GM11168 (cell line): ENCODE results near the gene RPS6KA2.

Experiments
- in situ Hi-C: fragments of 300-500 bp; cut with MboI; formaldehyde crosslinking; loops from one replicate; pipeline ENCODE4 v1.12.0; 2022; ENCODE audit warnings: low sequenced_read_pairs; ENCODE audit not compliant: unreplicated experiment

RPS6KA2 gene

GRCh38 chr6:166462461-166463135, 164.5 kb downstream of the RPS6KA2 start:
- in situ Hi-C loops = no loop called here

DNA sequence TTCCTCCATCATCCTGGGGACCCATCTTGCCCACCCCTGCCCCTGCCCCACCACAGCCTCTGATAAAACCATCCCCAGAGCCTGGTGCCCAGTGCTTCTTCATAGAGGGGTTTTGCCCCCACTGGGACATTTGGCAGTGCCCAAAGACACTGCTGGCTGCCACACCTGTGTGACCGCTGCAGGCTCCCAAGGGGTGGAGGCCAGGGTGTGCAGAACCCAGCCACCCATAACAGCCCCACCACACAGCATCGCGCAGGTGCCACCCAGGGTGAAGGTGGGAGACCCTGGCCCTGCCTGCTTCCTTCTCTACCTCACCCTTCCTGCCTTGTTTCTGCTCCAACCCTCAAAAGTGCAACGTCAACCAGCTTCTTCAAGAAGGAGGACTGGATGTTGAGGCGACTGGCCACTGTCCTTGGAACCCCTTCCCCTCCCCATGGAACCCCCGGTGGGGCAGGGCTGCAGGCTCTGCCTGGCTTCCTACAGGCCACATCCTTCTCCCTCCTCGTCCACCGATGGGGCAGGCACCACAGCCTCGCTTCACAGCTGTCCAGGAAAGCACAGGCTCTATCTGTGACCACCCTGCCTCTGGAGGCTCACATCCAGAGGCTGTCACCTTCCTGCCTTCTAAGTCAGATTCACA, 165.1 kb downstream of the RPS6KA2 start:
- in situ Hi-C loops = no loop called here

- in situ Hi-C loops = no loop called here
Observed at GRCh38 chr6:166460473-166461437, 166.3 kb downstream of the RPS6KA2 start.

DNA sequence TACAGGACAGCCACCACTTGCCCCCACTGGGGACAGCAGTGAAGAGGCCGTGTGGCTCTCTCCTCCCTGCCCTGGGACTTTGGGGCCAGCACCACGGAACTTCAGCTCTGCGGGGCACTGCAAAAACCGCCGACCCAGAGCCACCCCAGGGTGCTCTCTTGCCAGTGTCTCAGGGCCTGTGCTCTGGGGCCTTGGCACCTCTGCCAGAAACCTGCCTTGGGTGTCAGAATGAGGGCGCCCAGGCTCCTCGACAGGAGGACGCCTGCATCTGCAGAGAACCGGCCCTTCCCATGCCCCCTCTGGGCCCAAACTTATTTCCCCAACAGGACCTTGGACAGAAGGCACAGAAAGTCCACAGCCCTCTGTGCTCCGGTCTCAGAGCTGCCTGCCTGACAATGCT, 167.1 kb downstream of the RPS6KA2 start:
- in situ Hi-C loops = no loop called here

GRCh38 chr6:166459272-166459671, 167.8 kb downstream of the RPS6KA2 start:
- in situ Hi-C loops = no loop called here

- in situ Hi-C loops = no loop called here
Observed at GRCh38 chr6:166456395-166457156, 170.5 kb downstream of the RPS6KA2 start.

DNA sequence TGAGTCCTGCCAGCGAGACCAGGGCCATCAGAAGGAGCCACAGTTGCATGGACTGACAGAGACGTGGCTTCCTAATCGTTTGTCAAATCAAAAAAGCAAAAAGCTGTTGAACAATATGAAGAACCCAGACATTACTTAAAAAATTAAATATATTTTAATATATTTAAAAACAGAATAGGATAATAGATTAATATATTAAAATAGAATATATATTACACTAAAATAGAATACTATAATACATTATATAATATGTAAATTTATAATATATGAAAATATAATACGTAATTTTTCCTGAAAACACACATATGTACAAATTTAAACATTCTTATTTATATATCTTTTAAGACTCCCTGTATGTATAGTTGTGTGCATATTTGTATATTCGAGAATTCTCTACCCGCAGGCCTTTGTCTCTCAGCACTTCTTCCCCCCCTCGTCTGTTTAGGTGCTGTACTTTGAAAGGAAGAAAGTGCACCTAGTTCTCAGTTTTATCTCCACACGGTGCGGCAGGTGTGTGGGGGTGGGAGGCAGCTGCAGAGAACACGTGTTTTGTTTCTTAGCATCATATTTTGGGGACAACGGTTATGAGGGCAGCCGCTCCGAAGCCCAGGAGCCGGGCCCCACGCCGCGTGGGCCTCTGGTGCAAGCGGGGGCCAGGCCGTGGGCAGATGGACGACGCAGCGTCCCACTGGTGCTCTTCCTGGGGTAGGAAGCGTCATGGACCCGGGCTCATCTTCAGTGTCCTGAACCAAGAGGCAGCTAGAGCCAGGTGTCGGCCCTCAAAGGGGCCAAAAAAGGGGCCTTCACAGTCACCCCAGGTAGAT, 172.1 kb downstream of the RPS6KA2 start:
- in situ Hi-C loops = no loop called here

GRCh38 chr6:166453651-166454050, 173.4 kb downstream of the RPS6KA2 start:
- in situ Hi-C loops = no loop called here

DNA sequence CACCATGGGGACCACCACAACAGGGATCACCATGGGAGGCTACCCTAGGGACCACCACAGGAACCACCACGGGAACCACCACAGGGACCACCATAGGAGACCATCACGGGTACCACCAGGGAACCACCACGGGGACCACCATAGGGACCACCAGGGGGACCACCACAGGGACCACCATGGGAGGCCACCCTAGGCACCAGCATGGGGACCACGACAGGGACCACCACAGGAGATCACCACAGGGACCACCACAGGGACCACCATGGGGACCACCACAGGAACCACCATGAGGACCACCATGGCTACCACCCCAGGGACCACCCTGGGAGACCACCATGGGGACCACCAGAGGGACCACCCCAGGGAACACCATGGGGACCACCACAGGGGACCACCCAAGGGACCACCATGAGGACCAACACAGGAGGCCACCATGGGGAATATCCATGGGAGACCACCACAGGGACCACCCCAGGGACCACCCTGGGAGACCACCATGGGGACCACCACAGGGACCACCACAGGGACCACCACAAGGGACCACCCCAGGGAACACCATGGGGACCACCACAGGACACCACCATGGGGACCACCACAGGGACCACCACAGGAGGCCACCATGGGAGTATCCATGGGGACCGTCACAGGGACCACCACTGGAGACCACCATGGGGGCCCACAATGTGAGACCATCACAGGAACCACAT, 176.7 kb downstream of the RPS6KA2 start:
- in situ Hi-C loops = no loop called here

DNA sequence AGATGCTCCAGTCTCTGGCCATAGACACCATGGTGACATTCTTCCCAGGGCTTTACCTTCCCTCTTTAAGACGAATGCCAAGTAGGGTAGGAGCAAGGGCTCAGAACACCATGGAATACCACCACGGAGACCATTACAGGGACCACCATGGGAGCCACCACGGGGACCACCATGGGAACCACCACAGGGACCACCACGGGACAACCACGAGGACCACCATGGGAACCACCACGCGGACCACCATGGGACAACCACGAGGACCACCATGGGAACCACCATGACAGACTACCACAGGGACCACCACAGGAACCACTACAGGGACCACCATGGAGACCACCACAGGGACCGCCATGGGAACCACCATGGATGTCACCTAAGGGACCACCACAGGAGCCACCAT, 177.4 kb downstream of the RPS6KA2 start:
- in situ Hi-C loops = no loop called here

DNA sequence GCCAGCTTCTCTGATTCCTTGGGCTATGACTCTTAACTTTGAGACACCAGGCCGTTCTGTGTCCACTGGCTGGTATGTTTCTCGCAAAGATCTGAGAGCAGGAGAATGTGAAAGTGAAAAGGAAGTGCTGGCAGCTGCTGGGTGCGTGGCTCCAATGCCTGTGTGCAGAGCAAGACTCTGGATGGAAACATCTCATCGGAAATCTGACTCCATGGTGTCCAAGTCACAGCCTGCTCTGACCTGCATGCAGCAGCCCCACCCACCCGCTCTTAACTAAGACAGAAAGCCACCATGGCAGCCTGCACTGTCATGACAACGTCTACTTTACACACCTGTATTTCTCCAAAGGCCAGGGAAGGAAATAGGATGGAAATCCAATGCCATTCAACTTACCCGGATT, 178.0 kb downstream of the RPS6KA2 start:
- in situ Hi-C loops = no loop called here

- in situ Hi-C loops = no loop called here
Observed at GRCh38 chr6:166448432-166448831, 178.6 kb downstream of the RPS6KA2 start.

DNA sequence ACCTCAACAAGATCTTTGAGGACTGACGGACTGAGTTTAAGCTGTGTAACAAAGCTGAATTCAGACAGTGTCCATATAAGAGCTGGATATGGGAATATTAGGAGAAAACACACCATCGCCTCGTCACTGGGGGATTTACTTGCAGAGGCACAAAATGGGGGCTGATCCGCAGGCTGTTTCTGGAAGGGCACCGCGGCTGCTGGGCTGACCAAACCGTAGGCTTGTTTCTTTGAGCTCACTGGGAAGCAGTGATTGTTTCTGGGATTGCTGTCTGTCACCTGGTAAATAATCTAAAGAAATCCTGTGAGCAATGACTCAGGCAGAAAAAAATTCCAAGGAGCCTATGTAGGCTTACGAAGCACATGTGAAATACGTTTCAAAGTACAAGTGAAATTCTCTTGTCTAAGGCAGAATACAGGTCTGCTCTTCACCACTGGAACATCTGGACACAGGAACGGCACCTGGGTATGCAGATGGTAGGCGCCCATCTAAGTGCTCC, 180.4 kb downstream of the RPS6KA2 start:
- in situ Hi-C loops = no loop called here

DNA sequence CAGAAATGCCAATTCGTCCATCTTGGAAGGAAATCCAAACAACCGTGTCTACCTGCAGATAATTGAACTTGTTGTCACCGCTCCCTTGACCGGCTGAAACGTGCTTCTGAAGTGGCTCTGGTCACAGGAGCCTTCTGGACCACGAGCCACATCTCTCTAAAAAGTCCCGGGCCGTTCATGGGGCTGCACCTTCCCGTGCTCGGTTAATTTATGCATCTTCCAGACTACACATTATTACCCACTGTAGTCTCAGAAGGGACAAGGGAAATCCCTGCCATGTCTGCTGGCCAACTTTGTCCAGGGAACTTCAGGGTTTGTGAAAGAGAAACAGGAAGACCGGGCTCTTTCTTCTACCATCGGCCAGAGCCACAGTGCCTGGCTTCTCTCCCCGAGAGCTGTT, 180.9 kb downstream of the RPS6KA2 start:
- in situ Hi-C loops = no loop called here

- in situ Hi-C loops = no loop called here
Observed at GRCh38 chr6:166444446-166444845, 182.6 kb downstream of the RPS6KA2 start.

- in situ Hi-C loops = no loop called here
Observed at GRCh38 chr6:166443166-166443565, 183.9 kb downstream of the RPS6KA2 start.

DNA sequence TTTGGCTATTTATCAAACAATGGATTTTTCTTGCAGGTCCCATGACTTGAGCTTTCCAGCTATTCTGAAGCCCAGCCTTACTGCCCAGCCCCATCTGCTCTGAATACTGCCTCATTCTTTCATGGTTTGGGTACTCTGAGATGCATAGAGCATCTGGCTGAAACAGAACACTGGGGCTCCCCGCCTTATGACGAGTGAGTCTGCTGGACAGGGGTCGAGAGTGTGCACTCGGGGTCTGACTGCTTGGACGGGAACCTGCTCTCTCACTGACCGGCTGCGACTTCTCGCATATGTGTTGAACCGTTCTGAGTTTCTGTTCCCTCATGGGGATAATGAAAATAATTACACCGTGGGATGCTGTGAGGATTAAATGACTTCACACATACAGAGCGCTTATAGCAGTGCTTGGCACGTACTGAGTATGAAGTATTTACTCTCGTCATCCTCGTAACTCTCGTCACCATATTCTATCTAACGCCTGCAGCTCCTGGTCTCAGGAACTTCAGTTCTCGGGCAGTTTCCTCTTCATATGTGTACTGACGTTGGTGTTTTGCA, 184.8 kb downstream of the RPS6KA2 start:
- in situ Hi-C loops = no loop called here

DNA sequence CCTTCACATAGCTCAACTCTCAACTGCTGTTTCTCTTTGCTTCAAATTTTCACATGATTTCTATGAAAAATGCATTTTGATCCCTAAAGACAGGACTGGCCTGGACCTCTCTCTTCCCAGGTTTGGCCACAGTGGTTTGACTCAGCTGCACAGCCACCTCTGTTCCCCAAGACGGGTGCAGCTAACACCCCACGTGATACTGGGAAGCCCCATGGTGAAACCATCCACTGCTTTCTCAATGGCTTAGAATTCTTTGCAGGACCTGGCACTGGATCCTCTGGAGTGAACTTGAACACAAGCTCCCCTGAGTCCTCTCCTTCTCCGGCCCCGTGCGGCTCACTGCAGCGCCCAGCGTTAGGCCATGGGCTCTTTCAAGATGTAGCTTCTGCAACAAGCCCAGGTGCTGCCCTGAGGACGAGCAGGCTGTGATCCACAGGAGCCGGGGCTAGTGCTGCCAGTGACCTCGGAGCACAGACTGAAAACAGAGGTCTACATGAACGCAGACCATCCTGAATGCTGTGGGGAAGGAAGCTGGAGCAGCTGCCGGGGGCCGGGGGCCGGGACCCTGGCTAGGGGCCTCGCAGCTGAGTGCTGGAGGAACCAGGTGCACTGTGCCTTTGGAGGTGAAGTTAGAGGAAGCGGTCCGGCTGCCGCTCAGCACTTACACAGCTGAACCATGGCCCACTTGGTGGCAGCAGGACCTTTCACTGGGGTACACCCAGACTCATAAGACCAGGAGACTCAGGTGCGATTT, 185.5 kb downstream of the RPS6KA2 start:
- in situ Hi-C loops = no loop called here
